Activated T-cell treated with anti-CD3 and anti-CD28 coated beads, Interleukin-2, amount 50 U/mL, for 24 hours (primary cell): ENCODE measurements around the gene DCST2.
A peak's percentile ranks its signal among the peaks of the same experiment; 100 is the strongest.

Experiments used
- DNase-seq: peaks from one replicate; pipeline ENCODE4 v3.0.0-alpha.2; 2020
- H3K27ac Mint-ChIP-seq: 2 replicates; pipeline ENCODE4 v1.8.0; 2020; ENCODE audit warnings: mild to moderate bottlenecking, mixed read lengths
- H3K27me3 Mint-ChIP-seq: 2 replicates; pipeline ENCODE4 v1.8.0; 2020; ENCODE audit warnings: mixed read lengths
- H3K36me3 Mint-ChIP-seq: 2 replicates; pipeline ENCODE4 v1.8.0; 2020; ENCODE audit warnings: low read depth, mixed read lengths
- H3K4me1 Mint-ChIP-seq: 2 replicates; pipeline ENCODE4 v1.8.0; 2020; ENCODE audit warnings: low read depth, mixed read lengths
- H3K4me3 Mint-ChIP-seq: 2 replicates; pipeline ENCODE4 v1.8.0; 2020; ENCODE audit warnings: mild to moderate bottlenecking, moderate library complexity, mixed read lengths
- H3K9me3 Mint-ChIP-seq: 2 replicates; pipeline ENCODE4 v1.8.0; 2020; ENCODE audit warnings: mixed read lengths

Gene DCST2

DNA sequence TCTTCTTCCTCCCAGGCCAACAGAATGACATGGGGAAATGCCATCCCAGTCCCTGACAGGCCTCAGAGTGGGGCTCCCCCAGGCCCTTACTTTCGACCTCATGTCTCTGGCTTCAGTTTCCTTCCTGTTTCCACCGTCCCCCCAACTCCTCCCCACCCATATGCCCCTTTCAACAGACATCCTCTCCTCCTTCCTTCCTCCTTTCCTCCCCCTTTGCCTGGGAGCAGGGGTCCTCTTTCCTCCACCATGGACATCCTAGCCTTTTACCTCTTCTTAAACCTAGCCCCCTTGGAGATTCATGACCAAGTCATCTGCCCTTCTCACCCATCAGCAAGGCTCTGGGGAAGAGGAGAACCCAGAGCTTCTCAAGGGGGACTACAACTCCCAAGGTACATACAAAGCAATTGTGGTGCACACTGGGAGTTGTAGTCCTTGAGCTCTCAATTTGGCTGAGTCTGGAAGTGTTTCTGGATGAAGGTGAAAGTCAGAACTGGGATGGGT is 26.9 kb downstream of the DCST2 start:
- Mint-ChIP-seq H3K36me3 (peaks cover 33% of the 10 kb centered on the region), H3K27me3 (no peaks in the 10 kb centered on the region), H3K9me3 (no peaks in the 10 kb centered on the region), H3K27ac (peak overlapping the region; percentile 91), H3K4me3 (peak overlapping the region; percentile 66), H3K4me1 (peaks cover 66% of the 10 kb centered on the region)
- DNase-seq: peak; percentile 63

GRCh38 chr1:155005076-155006011 is 28.2 kb downstream of the DCST2 start:
- H3K4me1 Mint-ChIP-seq: peaks cover 64% of the 10 kb centered on the region
- no peak for DNase-seq

DNA sequence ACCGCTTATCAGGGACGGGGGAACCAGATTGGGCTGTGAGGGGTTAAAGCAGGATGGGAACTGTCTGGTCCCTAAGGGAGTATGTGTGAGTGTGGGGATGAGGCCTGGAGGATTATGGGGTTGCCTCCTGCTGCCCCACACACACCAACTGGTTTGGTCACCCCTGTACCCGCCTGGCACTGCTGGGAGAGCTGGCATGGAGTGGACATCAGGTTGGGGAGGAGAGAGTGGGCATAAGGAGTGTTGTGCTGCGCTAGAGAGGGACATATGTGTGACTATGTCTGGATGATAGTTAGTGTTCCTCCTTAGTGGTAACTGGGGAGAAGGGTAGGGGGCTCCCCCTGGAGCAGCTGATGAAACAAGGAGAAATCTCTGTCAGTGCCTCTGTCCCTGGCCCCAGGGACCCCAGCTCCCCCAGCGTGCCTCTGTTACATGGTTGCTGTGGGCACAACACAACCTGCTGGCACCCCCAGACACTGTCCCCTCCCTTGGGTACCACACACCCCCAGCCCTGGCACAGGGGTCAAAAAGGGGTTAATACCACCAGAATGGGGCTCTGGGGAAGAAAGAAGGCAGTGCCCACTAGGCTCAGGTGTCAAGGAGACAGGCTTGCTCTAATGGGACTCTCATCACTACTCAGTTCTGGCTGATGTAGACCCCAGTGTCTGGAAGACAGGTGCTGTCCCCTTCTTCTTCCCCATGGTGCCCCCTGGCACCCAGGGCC is 29.1 kb downstream of the DCST2 start:
- H3K36me3 Mint-ChIP-seq: peaks cover 17% of the 10 kb centered on the region
- peak overlapping the region; percentile 92 for H3K4me3 Mint-ChIP-seq
- no peaks in the 10 kb centered on the region for H3K27me3 Mint-ChIP-seq
- peak overlapping the region; percentile 91 for H3K27ac Mint-ChIP-seq
- no peaks in the 10 kb centered on the region for H3K9me3 Mint-ChIP-seq
- peak; percentile 46 for DNase-seq
- H3K4me1 Mint-ChIP-seq: peaks cover 63% of the 10 kb centered on the region

More at GRCh38 chr1:155005076-155006011, 28.2 kb downstream of the DCST2 start:
- Mint-ChIP-seq H3K27ac (peak overlapping the region; percentile 91), H3K36me3 (peaks cover 25% of the 10 kb centered on the region), H3K9me3 (no peaks in the 10 kb centered on the region), H3K27me3 (no peaks in the 10 kb centered on the region), H3K4me3 (peak overlapping the region; percentile 66)

GRCh38 chr1:155003766-155004351 is 29.7 kb downstream of the DCST2 start:
- H3K27me3 Mint-ChIP-seq: no peaks in the 10 kb centered on the region
- peak overlapping the region; percentile 92 for H3K4me3 Mint-ChIP-seq
- peaks cover 66% of the 10 kb centered on the region for H3K4me1 Mint-ChIP-seq
- peaks cover 13% of the 10 kb centered on the region for H3K36me3 Mint-ChIP-seq
- no peaks in the 10 kb centered on the region for H3K9me3 Mint-ChIP-seq
- H3K27ac Mint-ChIP-seq: peak overlapping the region; percentile 92
- DNase-seq: peak; percentile 49

DNA sequence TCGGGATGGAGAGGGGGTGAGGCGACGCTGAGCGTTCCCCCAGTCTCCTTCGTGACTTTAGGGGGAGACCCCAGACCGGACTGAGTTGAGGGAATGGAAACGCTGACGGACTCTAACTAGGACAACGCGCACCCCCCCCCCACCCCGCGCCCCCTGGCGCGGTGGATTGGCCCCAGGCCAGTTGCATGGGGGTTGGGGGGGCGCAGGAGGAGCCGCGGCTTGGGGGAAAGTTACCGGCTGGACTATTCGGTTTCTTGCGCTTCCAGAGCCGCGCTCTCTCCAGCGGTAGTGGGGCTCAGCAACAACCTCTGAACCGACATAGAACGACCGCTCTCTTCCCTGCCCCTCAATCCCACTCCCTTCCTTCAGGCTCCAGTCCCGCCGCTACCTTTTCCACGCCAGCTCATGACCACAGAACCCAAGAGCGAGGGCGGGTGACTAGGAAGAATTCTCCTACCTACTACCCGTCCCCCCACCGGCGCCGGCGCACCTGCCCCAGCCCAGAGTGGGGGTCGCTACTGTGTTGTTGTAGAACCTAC is 30.3 kb downstream of the DCST2 start:
- Mint-ChIP-seq H3K36me3 (peaks cover 12% of the 10 kb centered on the region), H3K9me3 (no peaks in the 10 kb centered on the region), H3K4me1 (peaks cover 66% of the 10 kb centered on the region), H3K27ac (peak overlapping the region; percentile 92), H3K27me3 (no peaks in the 10 kb centered on the region), H3K4me3 (peak overlapping the region; percentile 92)
- peak; percentile 59 for DNase-seq

DNA sequence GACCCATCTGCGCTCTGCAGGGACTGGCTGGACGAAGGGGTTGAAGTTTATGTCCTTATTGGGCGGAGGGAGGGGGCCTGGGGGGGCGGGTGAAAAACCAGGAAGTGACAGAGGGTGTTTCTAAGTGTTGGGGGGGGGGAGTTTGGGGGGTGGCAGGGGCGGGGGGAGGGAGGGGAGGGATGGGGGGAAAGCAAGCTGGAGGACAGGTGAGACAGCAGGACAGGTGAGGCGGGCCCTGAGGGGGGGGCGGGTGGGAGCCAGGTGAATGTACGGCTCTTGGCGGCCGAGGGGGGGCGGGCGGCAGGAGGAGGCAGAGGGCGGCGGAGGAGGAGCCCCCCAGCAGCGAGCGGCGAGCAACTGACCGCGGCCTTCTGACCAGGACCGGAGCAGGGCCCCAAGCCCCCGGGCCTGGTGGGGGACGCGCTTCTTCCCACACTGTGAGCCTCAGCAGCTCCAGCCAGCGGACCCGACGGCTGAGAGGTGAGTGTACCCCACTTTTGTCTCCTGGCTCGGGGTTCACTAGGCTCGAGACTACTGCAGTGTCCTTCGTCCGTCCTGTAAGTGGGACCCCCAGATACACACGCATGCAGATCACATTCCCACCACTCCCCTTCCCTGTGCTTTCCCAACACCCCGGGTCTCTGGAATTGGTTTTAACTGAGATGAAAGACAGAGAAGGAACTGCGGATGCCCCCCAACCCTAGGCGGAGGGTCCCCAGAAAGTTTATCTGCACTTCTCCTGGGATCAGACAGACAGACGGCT is 30.9 kb downstream of the DCST2 start, which contains the start of gene ZBTB7B:
Gene ZBTB7B (plus strand): TSS at position 339 of the 763 bp plus-strand sequence. CDS start 11,859 bp downstream, outside the sequence.
- peaks cover 69% of the 10 kb centered on the region for H3K4me1 Mint-ChIP-seq
- H3K27me3 Mint-ChIP-seq: no peaks in the 10 kb centered on the region
- H3K9me3 Mint-ChIP-seq: no peaks in the 10 kb centered on the region
- peak; percentile 55 for DNase-seq
- H3K36me3 Mint-ChIP-seq: peaks cover 12% of the 10 kb centered on the region
- peak within 1 kb of the TSS; percentile 94 for H3K27ac Mint-ChIP-seq
- H3K4me3 Mint-ChIP-seq: peak within 1 kb of the TSS; percentile 92

GRCh38 chr1:155001675-155002463 is 31.7 kb downstream of the DCST2 start:
- Mint-ChIP-seq H3K9me3 (no peaks in the 10 kb centered on the region), H3K4me1 (peaks cover 68% of the 10 kb centered on the region), H3K4me3 (peak overlapping the region; percentile 83), H3K36me3 (peaks cover 12% of the 10 kb centered on the region), H3K27ac (peak overlapping the region; percentile 94), H3K27me3 (no peaks in the 10 kb centered on the region)
- DNase-seq: peak; percentile 97

DNA sequence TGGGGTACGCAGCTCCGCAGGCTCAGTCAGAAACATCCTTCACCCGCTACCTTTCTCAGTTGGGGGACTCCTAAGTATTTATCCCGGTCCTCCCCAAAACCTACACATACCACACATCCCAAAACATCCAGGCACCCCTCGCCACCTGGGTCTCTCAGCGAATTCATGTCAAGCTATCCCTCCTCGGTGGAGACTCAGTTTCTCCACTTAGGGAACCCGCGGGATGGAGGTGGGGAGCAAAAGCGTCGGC is 32.2 kb downstream of the DCST2 start:
- Mint-ChIP-seq H3K27ac (peak overlapping the region; percentile 94), H3K9me3 (no peaks in the 10 kb centered on the region), H3K4me3 (peak overlapping the region; percentile 83), H3K27me3 (no peaks in the 10 kb centered on the region), H3K36me3 (peaks cover 12% of the 10 kb centered on the region), H3K4me1 (peaks cover 63% of the 10 kb centered on the region)
- peak; percentile 79 for DNase-seq

GRCh38 chr1:155000726-155001424 is 32.7 kb downstream of the DCST2 start:
- Mint-ChIP-seq H3K27ac (peak overlapping the region; percentile 94), H3K27me3 (no peaks in the 10 kb centered on the region), H3K9me3 (no peaks in the 10 kb centered on the region), H3K36me3 (peaks cover 12% of the 10 kb centered on the region), H3K4me3 (peak overlapping the region; percentile 83), H3K4me1 (peaks cover 60% of the 10 kb centered on the region)
- DNase-seq: peak; percentile 89

DNA sequence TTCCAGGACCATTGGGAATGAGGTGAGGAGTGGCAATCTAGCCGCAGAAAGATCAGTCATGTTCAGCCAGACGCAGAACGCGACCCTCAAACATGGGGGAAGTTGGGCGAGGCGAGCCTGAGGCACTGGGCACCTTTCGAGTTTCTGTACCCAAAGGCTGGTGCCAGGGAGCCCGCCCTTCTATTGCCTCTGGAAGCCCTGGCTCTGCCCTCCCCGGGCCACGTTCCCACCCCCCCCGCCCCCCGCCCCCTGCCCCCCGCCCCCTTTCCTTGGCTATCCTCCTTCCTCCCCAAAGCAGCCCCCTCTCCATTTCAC is 33.2 kb downstream of the DCST2 start:
- no peak for DNase-seq
- Mint-ChIP-seq H3K27ac (peak overlapping the region; percentile 96), H3K36me3 (peaks cover 10% of the 10 kb centered on the region), H3K4me1 (peaks cover 54% of the 10 kb centered on the region), H3K9me3 (no peaks in the 10 kb centered on the region), H3K27me3 (no peaks in the 10 kb centered on the region), H3K4me3 (peak overlapping the region; percentile 83)

- peak overlapping the region; percentile 96 for H3K27ac Mint-ChIP-seq
- no peaks in the 10 kb centered on the region for H3K9me3 Mint-ChIP-seq
- peak overlapping the region; percentile 83 for H3K4me3 Mint-ChIP-seq
- no peaks in the 10 kb centered on the region for H3K27me3 Mint-ChIP-seq
- peak; percentile 80 for DNase-seq
- H3K36me3 Mint-ChIP-seq: peaks cover 10% of the 10 kb centered on the region
- H3K4me1 Mint-ChIP-seq: peaks cover 52% of the 10 kb centered on the region
Measured at GRCh38 chr1:154999571-155000410, 33.8 kb downstream of the DCST2 start.
